Activated T-cell treated with anti-CD3 and anti-CD28 coated beads for 48 hours (primary cell): Measurements from ENCODE around the gene FKRP.

Experiments used
- DNase-seq: peaks from one replicate; pipeline ENCODE4 v3.0.0-alpha.2; 2020; ENCODE audit warnings: low read depth

FKRP gene

DNA sequence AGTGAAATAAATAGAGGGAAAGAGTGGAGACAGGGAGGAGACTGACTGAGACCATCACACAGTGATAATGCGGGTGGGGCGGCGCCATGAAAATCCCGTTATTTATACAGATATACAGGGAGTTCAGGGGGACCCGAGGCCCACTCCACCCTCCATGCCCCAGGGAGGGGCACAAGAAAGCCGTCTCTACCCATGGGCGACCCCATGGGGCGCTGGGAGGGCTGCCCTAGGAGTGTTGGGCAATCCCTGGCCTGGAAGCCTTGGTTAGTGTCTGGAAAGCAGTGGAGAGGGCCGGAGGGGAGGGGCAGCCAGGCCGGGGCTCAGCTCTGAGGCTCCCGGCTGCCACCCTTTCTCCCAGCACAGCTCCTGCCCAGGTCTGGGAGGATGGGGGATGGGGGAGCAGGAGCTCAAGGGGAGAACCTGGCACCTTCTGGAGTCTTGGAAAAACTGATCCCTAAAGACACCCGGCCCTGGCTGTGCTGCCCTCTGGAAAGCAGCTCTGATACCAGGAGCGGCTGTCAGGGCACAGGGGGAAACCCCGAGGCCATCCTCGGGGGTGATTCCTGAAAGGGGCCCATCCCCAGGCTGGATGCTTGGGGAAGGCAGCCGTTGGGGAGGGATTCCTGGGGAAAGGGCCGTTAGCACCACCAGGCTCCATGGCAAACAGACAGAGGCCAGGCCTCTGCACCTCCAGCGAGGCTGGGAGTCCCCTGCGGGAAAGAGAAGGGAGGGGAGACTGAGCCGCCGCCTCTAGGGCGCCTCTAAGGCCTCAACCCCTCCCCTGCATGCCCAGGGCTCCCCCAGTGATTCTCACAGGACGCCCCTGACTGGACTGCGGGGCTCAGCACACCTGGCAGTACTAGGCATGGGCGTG lies 26.0 kb upstream of the FKRP start:
- no peak for DNase-seq

DNA sequence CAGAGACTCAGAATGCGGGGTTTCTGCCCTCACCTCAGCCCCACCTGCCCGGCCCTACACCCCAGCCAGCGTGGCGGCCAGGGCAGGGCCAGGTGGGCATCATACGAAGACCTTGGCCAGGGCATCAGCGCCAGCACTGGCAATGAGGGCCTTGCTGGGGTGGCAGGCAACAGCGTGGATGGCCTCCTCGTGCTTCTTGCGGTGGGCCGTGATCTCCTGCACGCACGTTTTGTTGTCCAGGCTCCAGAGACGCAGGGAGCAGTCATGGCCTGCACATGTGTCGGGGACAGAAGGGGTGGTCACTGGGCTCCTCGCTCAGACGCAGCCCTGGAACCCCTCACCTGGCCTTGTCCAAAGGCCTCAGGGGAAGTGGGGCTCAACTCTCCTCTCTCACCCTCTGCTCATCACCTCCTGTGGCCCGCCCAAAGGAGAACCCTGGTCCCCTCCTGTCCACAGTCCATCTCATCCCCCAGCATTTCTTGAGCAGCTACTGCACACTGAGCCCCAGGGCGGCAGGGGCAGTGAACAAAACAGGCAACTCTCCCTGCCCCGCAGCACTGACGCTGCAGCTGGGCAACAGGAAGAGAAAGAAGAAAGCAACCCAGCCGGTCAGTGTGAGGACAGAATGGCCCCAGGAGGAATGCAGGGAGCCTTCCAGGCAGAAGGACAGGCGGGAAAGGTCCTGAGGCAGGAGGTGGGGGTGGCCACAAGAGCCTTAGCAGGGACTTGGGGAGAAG lies 25.2 kb upstream of the FKRP start:
- no peak for DNase-seq

DNA sequence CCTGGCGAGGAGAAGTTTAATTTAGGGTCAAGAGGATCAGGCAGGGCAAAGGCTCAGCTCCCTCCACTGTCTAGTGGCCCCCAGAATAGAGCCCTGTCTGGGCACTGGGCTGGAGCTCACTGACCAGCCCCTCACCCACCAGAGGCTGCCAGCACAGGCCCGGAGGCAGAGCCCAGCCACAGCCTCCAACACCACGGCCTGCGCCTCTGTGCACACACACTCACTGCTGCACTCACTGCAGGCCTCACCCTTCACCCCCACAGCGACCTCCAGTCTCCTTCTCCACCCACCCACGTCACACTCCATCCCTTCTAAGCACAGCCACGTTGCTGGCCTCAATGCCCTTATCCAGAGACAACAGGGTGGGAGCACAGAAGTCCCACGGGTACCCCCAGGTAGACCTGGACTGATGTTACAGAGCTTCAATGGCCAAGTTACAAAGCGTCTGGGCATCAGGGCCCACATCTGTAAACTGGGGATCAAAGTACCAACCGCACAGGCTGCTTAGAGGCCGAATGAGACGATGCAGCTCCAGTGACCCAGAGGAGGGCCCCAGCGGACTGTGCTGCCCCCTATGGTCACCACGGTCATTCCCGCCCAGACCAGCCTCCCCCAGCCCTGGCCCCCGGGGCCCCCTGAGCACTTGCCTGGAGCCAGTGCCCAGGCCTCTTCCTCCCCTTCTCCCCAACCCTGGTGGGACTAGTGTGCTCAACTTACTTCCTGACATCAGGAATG lies 24.4 kb upstream of the FKRP start:
- no peak for DNase-seq

DNA sequence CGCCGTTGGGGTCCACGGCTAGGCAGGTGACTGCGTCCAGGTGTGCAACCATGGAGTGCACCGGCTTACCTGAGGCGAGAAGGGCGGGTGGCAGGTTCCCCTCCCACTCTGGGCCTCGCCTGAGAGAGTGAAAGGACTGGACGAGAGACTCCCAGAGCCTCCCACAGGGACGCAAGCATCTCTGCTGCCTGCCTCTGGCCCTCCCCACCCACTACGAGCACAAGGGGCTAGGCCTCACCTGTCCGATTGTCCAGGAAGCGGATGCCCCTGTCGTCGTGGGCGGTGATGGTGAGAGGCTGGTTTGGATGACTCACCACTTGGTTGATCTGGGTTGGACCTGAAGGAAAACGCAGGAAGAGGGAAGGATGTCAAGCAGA lies 23.9 kb upstream of the FKRP start:
- DNase-seq, result no peak

DNA sequence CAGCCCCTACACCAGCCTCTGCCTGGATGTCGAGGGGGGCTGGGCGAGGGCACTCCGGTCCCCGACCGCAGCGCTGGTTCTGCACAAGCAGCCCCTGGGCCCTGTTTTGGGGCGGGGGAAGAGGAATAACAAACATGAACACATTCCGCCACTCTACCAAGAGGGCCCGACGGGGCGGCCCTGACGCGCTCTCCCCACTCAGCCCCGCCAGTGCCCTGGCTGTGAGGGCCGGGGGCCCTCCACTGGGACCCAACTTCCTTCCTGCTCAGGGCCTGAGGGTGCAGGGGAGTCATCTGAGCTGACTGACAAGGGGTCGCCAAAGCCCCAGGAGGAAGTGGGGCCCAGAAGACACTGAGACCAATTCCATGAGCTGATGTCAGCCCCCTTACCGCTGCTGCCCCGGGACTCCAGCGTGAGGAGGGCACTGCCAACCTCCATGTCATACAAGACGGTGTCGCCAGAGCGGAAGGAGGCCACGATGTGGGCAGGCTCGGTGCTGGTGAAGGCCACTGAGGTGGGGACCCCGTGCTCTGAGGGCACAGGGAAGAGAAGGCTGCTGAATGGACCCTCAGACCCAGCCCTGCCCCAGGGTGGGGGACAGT lies 23.3 kb upstream of the FKRP start:
- no peak for DNase-seq

DNA sequence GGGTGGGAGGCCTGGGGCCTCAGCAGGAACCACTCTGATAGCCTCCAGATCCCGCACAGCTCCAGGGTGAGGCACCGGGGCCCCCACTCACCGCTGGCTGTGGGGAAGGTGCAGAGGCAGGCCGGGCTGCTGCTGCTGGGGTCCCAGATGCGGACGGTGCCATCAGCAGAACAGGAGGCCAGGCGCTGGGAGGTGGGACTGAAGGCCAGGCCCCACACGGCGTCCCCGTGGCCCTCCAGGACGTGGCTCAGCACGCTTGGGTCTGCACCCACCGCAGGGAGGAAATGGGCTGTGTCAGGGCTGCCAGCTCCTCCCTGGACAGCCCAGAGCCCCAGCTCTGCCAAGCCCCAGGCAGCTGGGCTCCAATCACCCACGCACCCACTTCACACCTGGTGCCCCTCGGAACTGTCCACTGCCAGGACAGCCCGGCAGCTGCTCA lies 22.8 kb upstream of the FKRP start:
- no peak for DNase-seq

DNA sequence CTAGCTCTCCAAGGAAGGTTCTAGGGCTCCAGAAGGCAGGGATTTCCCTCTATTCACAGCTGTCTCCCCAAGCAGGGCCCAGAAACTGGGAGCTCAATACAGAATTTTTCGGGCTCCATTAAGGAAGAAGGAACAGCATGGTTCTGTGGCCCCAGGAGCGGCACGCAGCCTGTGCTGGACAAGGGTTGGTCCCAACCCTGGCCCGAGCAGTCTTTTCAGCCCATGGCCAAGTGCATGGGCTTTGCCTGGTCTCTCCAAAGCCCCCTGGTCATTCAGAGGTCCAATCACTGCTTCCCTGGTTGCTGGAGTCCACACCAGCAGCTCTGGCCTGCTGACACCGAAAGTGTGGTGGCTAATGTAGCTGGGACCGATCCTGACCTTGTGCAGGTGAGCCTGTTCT lies 22.4 kb upstream of the FKRP start:
- no peak for DNase-seq

DNA sequence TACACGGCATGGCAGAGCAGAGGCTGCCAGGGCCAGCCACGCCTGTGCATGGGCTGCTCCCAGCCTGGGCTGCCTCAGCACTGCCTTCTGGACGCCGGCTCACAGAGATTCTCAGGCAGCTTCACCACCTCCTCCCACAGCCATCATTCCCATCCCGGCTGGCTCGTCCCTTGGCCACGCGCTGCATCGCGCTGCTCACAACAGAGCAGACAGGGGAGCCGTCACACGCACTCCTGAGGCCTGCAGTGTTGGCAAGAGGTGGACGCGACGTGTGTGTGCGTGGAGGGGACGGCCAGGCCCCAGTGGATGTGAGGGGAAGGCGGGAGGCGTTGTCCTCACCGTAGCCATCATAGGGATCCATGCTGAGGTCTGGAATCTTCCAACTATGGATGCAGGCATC lies 21.4 kb upstream of the FKRP start:
- no peak for DNase-seq

DNA sequence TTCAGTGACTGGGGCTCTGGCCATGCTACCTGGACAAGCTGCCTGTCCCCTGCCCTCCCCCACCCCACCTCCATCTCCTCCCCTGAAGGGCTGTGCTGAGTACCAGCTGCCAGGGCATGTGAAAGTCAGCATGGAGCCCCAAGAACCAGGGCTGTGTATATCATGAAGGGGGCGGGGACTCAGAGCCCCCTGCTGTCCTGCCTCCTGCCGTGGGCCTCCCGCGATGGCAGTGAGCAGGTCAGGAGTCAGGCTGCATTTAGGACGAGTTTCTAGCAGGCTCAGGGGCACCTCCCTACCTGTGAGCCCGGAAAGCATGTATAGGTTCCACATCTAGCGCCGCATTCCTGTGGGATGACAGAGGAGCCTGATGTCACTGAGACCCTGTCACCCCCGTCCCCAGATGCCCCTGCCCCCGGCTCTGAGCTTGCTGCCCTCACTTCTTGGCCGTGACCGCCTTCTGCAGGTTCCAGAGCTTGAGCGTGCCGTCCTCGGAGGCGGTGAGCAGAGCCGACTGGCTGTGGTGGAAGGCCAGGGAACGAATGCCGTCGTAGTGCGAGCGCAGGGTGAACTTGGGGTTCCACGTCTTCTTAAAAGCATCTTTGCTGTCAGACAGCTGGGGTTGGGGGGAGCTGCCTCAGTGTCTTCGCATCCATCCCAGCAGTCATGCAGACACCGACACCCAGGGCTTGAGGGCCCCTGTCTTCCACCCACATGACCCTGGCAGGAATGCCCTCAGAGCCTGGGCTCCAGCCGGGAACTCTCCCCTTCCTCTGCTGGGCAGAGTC lies 20.6 kb upstream of the FKRP start:
- no peak for DNase-seq

DNA sequence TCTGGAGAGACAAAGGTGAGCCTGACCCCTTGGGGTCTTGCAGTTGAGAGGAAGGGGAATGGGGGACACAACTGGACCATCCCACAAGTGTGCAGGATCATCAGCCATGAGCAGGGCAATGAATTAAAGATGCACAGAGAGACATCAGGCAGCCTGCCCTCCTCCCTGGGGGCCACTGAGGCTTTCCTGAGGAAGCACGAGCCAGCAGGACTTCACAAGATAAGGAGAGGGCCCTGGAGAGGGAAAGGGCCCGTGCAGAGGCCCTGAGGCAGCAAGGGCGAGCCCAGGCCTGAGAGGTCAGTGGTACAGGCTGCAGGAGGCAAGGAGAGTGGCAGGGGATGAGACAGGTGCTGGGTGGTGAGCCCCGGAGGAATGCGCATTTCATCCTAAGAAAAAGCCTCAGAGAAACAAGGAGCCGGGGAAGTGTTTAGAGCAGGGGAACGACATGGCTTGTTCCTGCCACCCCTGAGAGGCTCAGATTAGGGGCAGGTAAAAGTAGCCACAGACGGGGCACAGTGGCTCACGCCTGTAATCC lies 19.9 kb upstream of the FKRP start:
- DNase-seq, result no peak

DNA sequence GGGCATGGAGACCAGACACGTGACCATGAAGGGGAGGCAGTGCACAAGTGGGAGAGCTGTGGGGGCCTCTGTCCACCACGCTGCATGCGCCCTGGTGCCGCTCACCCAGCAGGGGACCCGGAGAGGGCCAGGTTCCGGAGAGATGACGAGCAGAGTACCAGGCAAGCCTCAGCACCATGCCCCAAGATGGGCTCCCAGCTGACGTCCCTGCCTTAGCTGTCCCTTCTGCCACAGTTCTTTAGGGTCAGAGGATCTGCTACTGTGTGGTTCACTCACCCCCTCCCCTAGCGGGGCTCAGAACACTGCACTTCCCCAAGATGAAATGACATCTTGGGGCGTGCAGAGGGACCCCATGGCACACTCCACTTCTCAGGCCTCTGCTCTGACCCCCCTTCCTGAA lies 19.3 kb upstream of the FKRP start:
- DNase-seq, result no peak

DNA sequence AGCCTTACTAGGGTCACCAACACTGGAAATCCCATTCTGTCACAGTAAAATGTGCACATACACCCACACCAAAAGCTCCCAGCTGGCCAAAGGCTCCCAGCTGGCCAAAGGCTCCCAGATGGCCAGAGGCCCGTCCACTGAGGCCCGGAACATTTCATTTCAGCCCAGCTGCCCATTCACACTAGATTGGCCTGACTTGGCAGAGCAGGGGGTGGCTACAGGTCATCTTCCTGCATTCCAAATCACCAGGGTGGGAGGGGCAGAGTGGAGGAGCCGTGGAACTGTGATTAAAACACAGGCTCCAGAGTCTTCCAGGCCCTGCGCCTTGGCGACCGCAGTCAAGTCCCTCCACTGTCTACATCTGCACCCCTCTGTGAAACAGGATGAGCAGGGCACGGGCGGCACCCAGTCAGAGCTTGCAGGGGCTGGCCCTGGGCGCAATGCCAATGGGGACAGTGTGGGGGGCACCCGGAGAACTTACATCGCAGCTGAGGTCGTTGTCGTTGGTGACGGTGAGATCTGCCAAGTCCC lies 18.8 kb upstream of the FKRP start:
- DNase-seq, result no peak

DNA sequence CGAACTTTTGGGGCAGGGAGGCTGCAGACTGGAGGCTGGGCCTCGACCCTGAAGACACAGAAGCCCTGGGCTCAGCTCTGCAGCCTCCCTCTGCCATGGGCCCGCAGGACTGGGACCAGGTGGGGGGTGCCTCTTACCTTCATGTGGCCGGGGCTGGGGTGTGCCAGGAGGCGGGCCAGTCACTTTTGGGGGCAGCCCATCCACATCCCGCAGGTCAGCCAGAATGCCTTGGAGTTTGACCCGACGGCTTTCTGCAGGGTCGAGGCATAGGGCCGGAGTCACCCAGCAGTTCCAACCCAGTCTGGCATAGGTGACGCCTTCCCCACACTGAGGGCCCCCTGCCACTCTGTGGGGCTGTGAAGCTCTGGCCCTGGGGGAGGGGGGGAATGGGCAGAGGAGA lies 18.1 kb upstream of the FKRP start:
- DNase-seq, result no peak

DNA sequence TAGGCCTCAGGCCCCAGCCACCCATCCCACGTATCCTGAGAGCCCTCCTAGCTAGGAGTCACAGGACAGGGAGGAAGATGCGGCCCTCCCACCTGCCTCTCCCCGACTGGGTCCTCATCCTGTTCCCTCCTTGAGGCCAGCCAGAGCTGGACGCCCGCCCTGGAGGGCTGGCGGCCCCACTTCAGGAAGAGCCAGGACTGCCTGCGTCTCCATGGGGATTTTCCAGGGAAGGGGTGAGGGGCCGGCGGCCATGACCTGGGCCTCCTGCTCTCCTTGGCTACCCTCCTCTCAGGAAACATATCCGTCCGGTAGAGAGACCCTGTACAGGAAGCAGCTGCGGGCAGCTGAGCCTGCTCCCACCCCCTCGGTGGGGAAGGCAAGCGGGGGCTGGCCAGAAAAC lies 17.6 kb upstream of the FKRP start:
- no peak for DNase-seq

DNA sequence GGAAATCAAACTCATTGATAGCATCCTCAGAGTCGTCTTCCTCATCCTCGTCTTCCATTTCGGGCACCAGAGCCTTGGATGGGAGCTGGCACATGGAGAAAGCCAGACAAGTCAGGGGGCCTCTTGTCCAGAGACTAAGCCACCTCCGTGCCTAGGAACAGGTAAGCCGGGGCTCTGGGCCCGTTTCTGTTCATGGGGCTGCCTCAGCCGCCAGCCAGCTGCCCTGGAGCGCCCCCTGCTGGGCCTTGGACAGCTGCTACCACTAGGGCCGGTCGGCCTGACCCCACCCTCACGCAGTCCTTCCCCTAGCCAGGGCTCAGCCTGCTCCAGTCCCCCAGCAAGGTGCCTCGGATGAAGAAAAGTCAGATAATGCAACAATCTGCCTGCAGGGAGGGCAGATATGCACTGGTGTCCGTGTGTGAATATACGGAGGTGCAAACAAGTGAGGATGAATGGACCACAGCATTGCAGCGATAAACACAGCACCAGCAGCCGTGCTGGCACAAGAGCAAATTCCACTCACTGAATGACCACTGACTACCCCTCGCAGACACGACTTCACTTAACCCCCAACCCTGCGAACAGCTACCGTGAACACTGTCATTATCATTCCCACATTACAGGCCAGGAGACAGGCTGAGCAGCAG lies 17.0 kb upstream of the FKRP start:
- DNase-seq, result peak; percentile 69

DNA sequence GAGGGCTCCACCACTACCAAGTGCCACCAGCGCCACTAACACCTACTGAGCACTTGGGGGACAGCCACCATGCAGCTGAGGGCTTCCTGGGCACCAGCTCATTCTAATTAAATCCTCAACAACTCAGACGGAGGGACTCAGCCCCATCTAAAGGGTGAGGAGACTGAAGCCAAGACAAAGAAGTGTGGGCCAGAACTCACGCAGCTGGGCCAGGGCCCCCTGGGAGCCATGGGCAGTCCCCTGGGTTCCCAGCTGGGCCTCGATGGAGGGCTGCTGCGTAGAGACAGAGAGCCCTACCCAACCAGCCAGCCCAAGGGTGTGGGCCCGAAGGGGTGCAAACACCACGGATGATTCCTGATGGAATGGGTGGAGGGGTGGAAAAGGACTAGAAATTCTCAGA lies 16.2 kb upstream of the FKRP start:
- no peak for DNase-seq

DNA sequence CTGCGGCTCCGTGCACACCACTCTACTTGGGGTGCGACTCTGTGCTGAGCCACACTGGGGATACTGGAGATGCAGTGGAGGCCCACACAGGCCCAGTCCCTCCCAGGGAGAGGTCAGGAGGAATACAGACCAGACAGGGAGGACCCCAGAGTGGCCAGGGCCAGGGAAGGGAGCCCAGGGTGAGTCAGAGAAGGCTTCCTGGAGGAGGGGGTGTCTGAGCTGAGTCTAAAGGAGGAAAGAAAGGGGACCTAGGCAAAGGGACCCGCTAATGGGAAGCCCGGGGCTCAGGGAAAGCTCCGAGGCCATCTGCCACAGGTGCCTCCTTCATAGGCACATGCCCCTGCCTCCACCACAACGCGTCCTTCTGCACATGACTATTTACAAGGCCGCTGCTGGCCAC lies 15.7 kb upstream of the FKRP start:
- no peak for DNase-seq

DNA sequence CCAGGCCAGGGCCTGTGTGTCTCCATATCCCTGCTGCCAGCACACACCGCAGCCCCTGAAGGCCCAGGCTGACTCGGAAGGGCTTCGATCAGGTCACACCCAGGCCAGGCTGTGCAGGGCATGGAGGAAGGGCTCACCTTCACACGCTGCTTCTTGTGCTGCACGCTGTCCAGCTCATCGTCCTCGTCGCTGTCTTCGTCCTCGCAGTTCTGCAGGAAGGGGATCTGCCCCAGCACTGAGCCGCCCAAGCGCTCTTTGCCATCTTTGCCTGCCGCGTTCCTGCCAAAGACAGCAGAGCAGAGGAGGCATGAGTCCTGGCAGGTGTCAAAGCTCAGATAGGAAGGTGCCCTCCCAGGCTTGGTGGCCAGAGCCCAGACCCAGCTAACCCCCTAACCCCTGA lies 15.3 kb upstream of the FKRP start:
- no peak for DNase-seq

DNA sequence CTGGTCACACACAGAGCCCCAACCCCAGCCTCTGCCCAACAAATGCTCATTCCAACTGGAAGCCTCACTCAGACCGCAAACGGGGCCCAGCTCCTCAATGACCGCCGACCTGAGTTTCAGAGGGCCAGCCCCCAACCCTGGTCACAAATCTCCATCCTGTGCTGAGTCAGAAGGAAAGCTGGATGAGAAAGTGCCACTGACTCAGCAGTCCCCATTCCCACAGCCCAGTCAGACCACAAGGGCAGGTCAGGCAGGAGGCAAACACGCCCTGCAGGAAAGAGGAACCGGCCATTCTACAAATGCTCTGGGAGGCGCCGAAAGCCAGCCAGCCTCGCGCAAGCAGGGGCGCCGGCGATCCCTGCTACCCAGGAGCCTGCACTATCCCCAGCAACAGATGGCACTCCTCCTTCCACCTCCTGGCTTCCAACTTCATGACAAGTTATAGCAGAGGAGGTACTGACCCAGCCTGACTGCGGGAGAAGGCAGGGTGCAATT lies 14.8 kb upstream of the FKRP start:
- no peak for DNase-seq

DNA sequence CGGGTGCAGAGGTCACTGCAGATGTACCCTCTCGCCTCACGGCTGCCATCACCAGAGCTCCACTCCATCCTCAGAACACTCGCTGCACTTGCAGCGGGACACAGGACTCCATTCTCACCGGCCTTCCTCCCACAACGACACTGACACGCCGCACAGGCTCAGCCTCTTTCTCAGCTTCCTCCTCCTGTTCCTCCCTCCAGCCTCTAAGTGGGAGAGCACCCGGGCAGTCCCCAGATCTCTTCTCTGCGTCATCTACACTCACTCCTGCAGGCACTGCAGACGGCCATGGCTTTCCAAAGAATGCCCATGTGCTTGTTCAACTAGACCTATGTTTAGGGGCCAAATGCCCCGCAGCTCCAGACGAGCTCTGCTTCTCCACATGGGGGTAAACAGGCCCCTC lies 14.3 kb upstream of the FKRP start:
- DNase-seq, result no peak
